HG03520 (cell line): ENCODE results near the gene SOX6.

Source experiments
- ATAC-seq: cut with Tn5 transposase; IDR thresholded peaks from one replicate; pipeline ENCODE4 v1.9.1; 2021; ENCODE audit warnings: mild to moderate bottlenecking, moderate library complexity; ENCODE audit not compliant: unreplicated experiment

Gene SOX6

DNA sequence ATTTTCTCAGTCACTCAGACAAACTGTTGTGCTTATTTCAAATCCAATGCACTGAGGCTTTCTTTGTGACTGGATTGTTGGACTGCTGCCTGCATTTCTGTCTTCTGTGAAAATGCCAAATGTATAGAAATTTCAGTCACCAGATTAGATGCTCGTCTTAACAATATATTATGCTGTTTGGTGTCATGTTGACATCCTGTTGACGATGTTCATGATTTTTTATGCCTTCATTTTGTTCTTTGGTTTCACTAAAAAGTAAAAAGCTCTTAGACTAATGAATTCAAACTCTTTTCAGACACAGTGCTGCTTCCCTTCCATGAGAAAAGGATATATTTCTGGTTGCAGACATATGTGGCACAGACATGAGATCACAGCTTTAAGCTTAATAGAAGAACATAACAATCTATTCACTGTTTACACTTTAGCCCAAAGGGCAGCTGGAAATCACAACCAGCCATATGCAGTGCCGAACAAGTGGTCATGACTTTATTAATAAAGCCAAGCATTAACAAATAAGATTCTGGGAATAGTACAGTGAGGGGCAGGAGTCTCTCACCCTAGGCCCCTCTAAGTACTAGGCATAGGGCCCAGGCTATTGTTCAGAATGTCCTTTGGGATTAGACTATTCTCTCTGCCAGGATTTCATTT lies 9.4 kb upstream of the SOX6 start:
- ATAC-seq = no peak

- ATAC-seq = no peak
Observed at GRCh38 chr11:16364254-16364653, 7.9 kb upstream of the SOX6 start.

DNA sequence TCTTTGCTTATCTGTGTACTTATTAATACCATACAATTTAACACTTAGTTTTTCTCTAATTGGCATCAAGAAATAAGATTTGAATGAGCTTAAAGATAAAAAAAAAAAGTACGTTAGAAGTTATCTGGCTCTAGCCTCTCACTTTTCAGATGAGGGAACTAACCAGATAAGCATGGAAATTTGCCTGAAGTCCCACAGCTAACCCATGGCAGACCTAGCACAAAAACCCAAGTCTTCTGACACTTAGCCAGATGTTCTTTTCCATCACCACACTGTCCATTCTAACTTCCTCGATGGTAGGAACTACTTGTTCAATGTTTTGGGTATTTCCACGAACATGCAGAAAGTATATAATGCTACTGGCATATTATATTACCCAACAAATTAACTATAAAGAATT lies 7.4 kb upstream of the SOX6 start:
- no peak for ATAC-seq

DNA sequence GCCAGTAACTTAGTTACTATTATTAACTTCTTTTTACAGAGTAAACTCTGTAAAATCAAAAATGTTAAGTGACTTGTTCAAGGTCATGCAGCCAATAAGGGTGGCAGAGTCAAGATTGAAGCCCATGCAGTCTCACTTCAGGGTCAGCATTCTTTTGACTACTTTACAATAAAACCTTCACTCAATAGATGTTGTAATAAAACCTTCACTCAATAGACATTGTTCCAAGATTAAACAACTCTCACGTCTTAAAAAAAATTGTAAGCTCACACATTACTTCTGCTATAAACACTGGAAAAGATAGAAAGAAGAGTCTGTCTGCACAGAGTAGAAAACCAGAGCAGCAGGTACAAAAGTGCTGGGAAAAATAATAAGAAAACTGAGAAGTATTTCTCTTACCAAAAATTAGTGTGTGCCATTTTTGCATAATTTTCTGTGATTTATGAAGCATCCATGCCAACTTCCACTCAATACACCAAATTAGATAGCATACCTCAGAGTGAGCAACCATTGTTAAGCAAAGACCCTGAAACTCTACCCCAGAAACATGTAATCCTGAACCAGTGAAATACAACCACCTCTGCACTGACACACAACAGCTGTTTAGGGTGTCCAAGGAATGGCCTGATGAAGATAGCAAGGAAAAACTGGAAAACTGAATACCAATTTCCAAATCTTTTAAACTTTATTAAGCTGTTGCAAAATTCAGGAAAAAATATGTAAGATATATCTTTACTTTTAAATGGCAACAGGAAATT lies 4.9 kb upstream of the SOX6 start:
- ATAC-seq = no peak

DNA sequence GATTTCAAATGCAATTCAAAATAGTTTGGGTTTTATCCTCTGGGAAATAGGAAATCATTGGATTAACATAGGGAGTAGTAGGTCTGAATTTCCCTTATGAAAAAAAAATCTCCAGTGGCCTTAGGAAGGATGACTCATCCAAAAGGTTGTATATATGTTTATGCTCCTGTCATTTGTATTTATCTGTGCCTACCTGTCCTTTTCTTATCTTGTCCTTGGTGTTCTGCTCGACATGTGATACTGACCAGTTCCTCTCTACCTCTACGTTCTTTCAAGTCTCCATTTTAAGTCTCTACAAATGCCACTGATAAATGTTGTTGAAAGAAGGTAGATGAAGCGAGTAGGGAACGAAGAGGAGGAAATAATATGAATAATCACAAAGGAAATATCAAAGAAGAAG lies 3.0 kb upstream of the SOX6 start:
- no peak for ATAC-seq

- no peak for ATAC-seq
Observed at GRCh38 chr11:16358726-16359125, 2.4 kb upstream of the SOX6 start.

GRCh38 chr11:16357775-16358174 lies 1.4 kb upstream of the SOX6 start:
- no peak for ATAC-seq

DNA sequence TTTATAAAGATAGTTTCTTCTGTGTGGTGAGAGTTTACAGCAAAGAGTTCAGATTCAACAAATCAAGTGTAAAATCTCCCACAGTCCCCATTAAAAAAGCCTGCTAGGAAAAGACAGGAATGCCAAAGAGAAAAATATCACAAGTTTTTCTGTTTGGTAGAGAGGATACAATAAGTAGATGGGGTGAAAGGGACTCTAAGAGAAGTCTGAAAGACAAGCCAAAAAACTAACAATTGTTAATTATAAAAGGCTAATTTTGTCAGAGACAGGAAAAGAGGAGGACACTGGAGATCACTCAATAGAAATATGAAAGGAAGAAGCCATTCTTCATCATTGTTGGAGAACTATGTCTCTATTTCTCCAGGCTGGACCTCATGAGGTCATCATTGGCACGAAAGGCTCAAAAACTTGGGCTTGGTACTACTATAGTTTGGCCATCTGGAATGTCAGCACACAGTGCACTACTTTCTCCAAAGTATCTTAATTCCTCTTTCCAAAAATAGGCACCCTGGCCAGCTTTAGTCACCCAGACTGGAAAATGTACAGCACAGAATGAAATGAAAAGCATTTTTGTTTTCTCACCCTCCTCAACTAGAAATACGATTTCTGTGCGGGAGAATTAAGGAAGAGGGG lies 531 bp upstream of the SOX6 start:
- no peak for ATAC-seq

- ATAC-seq = no peak
Observed at GRCh38 chr11:16352707-16353106, 3.6 kb downstream of the SOX6 start.

GRCh38 chr11:16350125-16350524 lies 6.2 kb downstream of the SOX6 start:
- ATAC-seq = no peak

GRCh38 chr11:16347928-16348685 lies 8.2 kb downstream of the SOX6 start:
- ATAC-seq = no peak

DNA sequence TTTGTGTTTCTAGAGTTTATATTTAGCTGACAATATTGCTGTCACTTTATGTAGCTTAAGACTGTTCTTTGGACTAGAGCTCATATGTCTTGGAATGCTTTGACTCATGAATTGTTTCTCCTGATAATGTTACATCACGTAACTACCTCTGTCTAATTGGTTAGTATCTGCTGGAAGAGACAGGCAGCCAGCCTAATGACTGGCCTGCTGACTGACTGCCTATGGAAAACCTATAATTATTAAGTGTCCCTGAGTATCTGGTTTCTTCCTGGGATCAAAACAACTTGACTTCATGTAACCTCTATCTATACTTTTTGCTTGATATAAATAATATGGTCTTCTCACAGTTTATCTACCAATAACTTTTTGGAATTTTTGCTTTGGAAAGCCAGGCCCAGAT lies 9.4 kb downstream of the SOX6 start:
- ATAC-seq = no peak

DNA sequence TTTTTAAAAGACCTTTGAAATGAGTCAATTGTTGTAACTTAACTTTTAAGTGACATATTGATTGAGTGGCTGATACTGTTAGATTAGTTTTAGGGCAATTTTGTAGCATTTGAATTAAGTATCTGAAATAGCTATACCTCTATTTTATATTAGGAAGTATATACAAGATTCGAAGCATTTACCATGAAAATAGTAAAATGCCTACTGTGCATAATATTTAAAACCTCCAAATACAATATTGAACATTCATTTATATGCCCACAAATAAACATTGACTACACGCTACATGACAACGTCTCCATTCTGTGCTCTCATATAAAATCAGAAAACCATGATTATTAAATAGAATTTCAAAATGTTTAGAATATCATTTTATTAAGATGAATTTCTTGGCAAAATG lies 14.5 kb downstream of the SOX6 start:
- no peak for ATAC-seq

DNA sequence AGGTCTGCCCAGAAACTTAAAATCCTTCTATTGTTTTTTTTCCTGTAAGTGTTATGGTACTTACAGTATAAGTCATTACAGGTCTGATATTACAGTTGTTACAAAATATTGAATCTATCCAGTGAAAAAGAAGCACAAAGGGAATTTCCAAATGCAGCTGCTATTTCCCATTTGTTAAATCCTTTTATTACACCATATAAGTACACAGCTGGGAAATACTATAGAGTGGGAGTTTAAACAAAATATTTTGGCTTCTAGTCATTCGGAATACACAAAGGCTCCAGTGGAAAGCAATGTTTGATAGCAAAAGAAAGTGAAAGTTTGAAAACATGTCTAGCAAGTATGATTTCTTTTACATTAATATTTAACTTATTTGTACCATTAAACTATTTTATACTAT lies 18.0 kb downstream of the SOX6 start:
- ATAC-seq = no peak

DNA sequence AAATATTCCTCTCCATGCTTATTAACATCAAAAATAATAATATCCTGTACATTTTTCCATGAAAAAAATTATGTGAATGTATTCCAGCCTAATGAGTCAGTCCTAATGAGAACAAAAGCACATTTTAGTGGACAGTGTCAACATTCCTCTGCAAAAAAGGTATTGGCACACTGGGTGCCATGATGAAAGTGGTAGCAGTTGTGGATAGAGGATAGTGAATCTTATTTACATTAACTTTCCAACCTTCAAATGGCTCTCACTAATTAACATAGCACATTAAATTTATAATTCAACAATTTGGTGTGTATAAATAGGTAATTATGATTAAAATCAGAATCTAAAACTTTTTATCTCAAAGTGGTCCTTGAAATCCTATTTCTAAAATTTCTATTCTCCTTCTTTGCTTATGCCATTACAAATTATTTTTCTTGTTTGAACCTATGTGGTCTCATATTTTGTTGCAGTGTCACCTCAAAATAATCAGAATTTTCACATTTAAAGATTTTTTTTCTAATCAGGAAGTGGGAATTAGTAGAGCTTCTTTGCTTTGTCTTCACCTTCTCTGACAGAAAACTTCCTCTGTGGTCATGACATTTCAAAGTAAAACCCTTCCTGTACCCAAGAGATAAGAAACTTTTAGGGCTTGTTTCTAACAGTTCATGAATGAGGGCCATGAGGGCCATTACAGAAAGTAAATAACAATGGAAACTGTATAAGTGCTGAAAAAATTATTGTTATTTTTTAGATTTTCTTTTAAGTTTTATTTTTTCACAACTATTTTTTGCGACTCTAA lies 18.7 kb downstream of the SOX6 start:
- ATAC-seq = no peak

DNA sequence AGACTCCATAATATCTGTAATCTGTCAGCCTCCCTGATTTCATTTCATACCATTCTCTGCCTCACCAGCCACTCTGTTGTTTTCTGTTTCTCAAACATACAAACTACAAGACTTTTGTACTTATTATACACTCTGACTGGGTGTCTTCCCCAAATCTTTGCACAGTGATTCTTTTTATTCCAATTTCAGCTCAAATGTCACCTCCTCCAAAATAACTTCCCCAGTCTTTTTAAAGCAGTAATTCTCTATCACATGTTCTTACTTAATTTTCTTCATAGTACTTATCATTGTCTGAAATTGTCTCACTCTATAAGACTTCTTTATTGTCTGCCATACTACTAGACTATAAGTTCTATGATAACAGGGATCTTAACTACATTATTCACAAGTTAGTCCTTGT lies 19.6 kb downstream of the SOX6 start:
- no peak for ATAC-seq

DNA sequence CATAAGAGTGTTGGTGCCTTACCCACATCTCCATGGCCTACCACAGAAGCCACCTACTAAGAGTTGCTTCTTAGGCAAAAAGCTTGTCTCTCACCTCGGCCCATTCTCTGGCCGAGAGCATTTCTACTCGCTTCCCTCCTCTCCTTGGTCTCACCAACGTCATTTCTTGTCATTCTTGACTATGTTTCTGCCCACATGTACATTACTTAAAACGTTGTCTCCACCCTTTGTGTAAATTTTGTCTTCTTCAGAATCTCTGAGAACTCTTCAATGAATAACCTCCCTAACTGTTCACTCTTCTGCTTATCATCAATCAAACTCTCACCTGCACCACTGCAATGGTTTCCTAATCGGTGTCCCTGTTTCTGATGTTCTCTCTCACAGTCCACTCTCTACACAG lies 20.1 kb downstream of the SOX6 start:
- no peak for ATAC-seq

GRCh38 chr11:16335236-16335962 lies 20.9 kb downstream of the SOX6 start:
- ATAC-seq = no peak

GRCh38 chr11:16326679-16327297 lies 29.6 kb downstream of the SOX6 start:
- ATAC-seq = no peak

DNA sequence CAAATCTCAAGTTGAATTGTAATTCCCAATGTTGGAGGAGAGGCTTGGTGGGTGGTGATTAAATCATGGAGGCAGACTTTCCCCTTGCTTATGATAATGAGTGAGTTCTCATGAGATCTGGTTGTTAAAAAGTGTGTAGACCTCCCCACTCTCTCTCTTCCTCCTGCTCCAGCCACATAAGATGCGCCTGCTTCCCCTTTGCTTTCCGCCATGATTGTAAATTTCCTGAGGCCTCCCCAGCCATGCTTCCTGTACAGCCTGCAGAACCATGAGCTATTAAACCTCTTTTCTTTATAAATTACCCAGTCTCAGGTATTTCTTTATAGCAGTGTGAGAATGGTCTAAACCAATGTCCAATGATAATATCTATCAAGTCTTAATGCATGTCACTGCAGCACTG lies 34.2 kb downstream of the SOX6 start:
- ATAC-seq = no peak
